Suprapubic skin (tissue), 4 donors: ENCODE data around the gene ZNF785. TPM values are rescaled to one million over a fixed set of nuclear protein-coding genes. Genes with fewer than 3 reads are reported as not detected.
A peak's percentile ranks its signal among the peaks of the same experiment; 100 is the strongest.

Experiments used
- DNase-seq, 2 donors: peaks; one replicate each; pipeline ENCODE4 v3.0.0-alpha.2; 2019; ENCODE audit warnings: low spot score in 2 of 2
- H3K27ac ChIP-seq: fragments of 200-600 bp; sonication (generic); one replicate; pipeline ENCODE4 v1.5.1; 2019
- H3K27me3 ChIP-seq: fragments of 200-600 bp; sonication (generic); one replicate; pipeline ENCODE4 v1.5.1; 2019
- H3K36me3 ChIP-seq: fragments of 200-600 bp; sonication (generic); one replicate; pipeline ENCODE4 v1.5.1; 2019
- H3K4me1 ChIP-seq: fragments of 200-600 bp; sonication (generic); one replicate; pipeline ENCODE4 v1.5.1; 2019
- H3K4me3 ChIP-seq: fragments of 200-600 bp; sonication (generic); one replicate; pipeline ENCODE4 v1.5.1; 2019; ENCODE audit warnings: mild to moderate bottlenecking
- H3K9me3 ChIP-seq: fragments of 200-600 bp; sonication (generic); one replicate; pipeline ENCODE4 v1.5.1; 2019
- CTCF ChIP-seq, 2 donors: fragments of 200-600 bp in 1 of 2; fragments of 450-650 bp in 1 of 2; sonication (generic) in 1 of 2; IDR thresholded peaks; one replicate each; pipeline ENCODE4 v1.5.1; 2016 to 2019; ENCODE audit warnings: antibody characterized with exemption in 2 of 2, mild to moderate bottlenecking in 1 of 2, moderate library complexity in 1 of 2
- EP300 ChIP-seq: sonication (generic); formaldehyde crosslinking; IDR thresholded peaks from one replicate; pipeline ENCODE4 v1.6.1; 2017; ENCODE audit warnings: antibody characterized with exemption
- POLR2A ChIP-seq, 2 donors: fragments of 450-650 bp; IDR thresholded peaks; one replicate each; pipeline ENCODE4 v1.6.1; 2017; ENCODE audit warnings: antibody characterized with exemption in 2 of 2, mild to moderate bottlenecking in 2 of 2, moderate library complexity in 2 of 2
- POLR2AphosphoS5 ChIP-seq, 3 donors: sonication (generic); formaldehyde crosslinking; IDR thresholded peaks; one replicate each; pipeline ENCODE4 v1.6.1; 2017; ENCODE audit warnings: antibody characterized with exemption in 3 of 3
- WGBS: methylation state at CpG from one replicate; pipeline ENCODE4 v1.1.5; 2018; 5-methylcytosine and 5-hydroxymethylcytosine counted together
- total RNA-seq, 4 donors: library from RNA; depleted of rRNA; stranded (reverse); fragments of >200 nt; gene quantifications; one replicate each; pipeline ENCODE4 v1.1.0, GENCODE V29; 2016

The ZNF785 gene
- total RNA-seq, 4 donors from 2014 or later: 9.8 to 24.5 (median 11.2) TPM

- no peaks in the 10 kb centered on the region for H3K9me3 ChIP-seq
- no peaks in the 10 kb centered on the region for H3K27me3 ChIP-seq
- no peak for TF ChIP-seq POLR2A (IDR thresholded peaks at IDR 0.05)
- no peak for TF ChIP-seq CTCF (IDR thresholded peaks at IDR 0.05)
- TF ChIP-seq EP300: no peak
- TF ChIP-seq POLR2AphosphoS5 (IDR thresholded peaks at IDR 0.05): no peak
- H3K36me3 ChIP-seq: no peaks in the 10 kb centered on the region
- no peak for DNase-seq
- peaks cover 37% of the 10 kb centered on the region for H3K4me1 ChIP-seq
- WGBS: 49% methylated on average over 6 of the region's 6 CpGs
- peak overlapping the region; percentile 55 for H3K27ac ChIP-seq
- H3K4me3 ChIP-seq: no peak overlapping the region
Observed at GRCh38 chr16:30567991-30568638, 17.4 kb downstream of the ZNF785 start.

DNA sequence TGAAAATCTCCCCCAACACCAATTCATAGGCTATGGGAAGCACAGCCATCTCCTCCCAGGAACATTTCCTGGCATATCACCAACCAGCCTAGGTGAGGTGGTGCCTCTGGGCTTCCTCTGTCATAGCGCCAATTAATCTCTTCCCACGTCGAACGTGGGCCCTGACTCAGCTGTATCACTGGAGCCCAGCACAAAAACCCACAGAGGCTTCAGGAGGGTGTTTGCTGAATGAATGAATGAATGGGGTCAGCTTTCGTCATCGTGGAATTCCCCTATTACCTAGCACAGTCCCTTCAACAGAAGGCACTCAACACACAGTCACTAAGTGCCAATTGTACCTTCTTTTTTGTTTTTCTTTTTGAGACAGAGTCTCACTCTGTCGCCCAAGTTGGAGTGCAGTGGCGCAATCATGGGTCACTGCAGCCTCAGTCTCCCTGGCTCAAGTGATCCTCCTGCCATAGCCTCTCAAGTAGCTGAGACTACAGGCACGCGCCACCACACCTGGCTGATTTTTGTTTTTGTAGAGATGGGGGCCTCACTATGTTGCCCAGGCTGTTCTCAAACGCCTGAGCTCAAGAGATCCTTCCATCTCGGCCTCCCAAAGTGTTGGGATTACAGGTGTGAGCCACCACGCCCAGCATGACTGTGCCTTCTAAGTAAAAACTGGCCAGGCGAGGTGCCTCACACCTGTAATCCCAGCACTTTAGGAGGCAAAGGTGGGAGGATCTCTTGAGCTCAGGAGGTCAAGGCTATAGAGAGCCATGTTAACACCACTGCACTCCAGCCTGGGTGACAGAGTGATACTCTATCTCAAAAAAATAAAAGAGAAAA lies 18.1 kb downstream of the ZNF785 start:
- Histone ChIP-seq H3K4me3 (no peak overlapping the region), H3K27me3 (no peaks in the 10 kb centered on the region), H3K36me3 (no peaks in the 10 kb centered on the region), H3K27ac (peak overlapping the region; percentile 55), H3K9me3 (no peaks in the 10 kb centered on the region), H3K4me1 (peaks cover 33% of the 10 kb centered on the region)
- no peak for TF ChIP-seq POLR2A (IDR thresholded peaks at IDR 0.05)
- TF ChIP-seq CTCF (IDR thresholded peaks at IDR 0.05): no peak
- TF ChIP-seq POLR2AphosphoS5 (IDR thresholded peaks at IDR 0.05): no peak
- no peak for TF ChIP-seq EP300
- 64% methylated on average over 14 of the region's 14 CpGs for WGBS
- no peak for DNase-seq

GRCh38 chr16:30566531-30566930 lies 19.0 kb downstream of the ZNF785 start:
- WGBS: 88% methylated on average over 4 of the region's 4 CpGs
- TF ChIP-seq POLR2AphosphoS5 (IDR thresholded peaks at IDR 0.05) (no peak), EP300 (no peak), CTCF (IDR thresholded peaks at IDR 0.05) (no peak), POLR2A (IDR thresholded peaks at IDR 0.05) (no peak)
- peaks cover 31% of the 10 kb centered on the region for H3K4me1 ChIP-seq

GRCh38 chr16:30565984-30566383 lies 19.5 kb downstream of the ZNF785 start:
- Histone ChIP-seq H3K27ac (no peak overlapping the region), H3K4me1 (peaks cover 34% of the 10 kb centered on the region), H3K4me3 (no peak overlapping the region), H3K9me3 (no peaks in the 10 kb centered on the region), H3K36me3 (no peaks in the 10 kb centered on the region), H3K27me3 (no peaks in the 10 kb centered on the region)
- WGBS: 72% methylated on average over 8 of the region's 8 CpGs
- DNase-seq: no peak
- TF ChIP-seq EP300: no peak
- TF ChIP-seq CTCF (IDR thresholded peaks at IDR 0.05): no peak
- TF ChIP-seq POLR2AphosphoS5 (IDR thresholded peaks at IDR 0.05): no peak
- no peak for TF ChIP-seq POLR2A (IDR thresholded peaks at IDR 0.05)

More at GRCh38 chr16:30566531-30566930, 19.0 kb downstream of the ZNF785 start:
- H3K4me3 ChIP-seq: no peak overlapping the region
- no peaks in the 10 kb centered on the region for H3K27me3 ChIP-seq
- DNase-seq: no peak
- H3K36me3 ChIP-seq: no peaks in the 10 kb centered on the region
- no peaks in the 10 kb centered on the region for H3K9me3 ChIP-seq
- H3K27ac ChIP-seq: no peak overlapping the region

DNA sequence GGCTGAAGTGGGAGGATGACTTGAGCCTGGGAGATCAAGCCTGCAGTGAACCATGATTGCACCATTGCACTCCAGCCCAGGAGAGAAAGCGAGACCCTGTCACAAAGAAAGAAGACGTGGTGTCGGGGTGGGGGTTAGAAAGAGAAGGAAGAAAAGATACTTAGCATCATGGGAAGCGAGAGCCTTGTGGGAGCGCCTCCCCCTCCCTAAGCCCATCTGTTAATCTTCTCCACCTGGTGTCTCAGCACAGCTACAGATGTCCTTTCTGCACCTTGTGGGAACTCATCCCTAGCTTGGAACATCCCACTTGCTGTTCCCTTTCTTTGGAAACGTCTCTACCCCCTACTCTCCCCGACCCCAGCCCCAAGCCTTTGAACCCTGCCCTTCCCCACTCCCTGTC lies 20.0 kb downstream of the ZNF785 start:
- WGBS: 76% methylated on average over 7 of the region's 7 CpGs
- no peak for TF ChIP-seq EP300
- TF ChIP-seq POLR2AphosphoS5 (IDR thresholded peaks at IDR 0.05): no peak
- no peak for TF ChIP-seq POLR2A (IDR thresholded peaks at IDR 0.05)
- no peak for TF ChIP-seq CTCF (IDR thresholded peaks at IDR 0.05)
- H3K36me3 ChIP-seq: no peaks in the 10 kb centered on the region
- DNase-seq: no peak
- H3K9me3 ChIP-seq: no peaks in the 10 kb centered on the region
- H3K4me1 ChIP-seq: peaks cover 33% of the 10 kb centered on the region
- H3K27me3 ChIP-seq: no peaks in the 10 kb centered on the region
- H3K4me3 ChIP-seq: no peak overlapping the region
- H3K27ac ChIP-seq: no peak overlapping the region
